Head of caudate nucleus (tissue), 42 donors: ENCODE data around the gene FUOM.

Source experiments
- DNase-seq, 42 donors: peaks; one replicate each; pipeline versions ENCODE4 v3.0.0 to v3.0.0-alpha.2; 2020 to 2021; ENCODE audit warnings: mixed read lengths in 7 of 42
- intact Hi-C: fragments of 100-400 bp; cut with DNase I; formaldehyde crosslinking; loops from one replicate; pipeline ENCODE4 v1.15.0; 2022

FUOM gene

GRCh38 chr10:133338080-133339071, 19.4 kb downstream of the FUOM start:
- DNase-seq = no peak
- intact Hi-C loops = no loop called here

GRCh38 chr10:133337370-133337725, 20.5 kb downstream of the FUOM start:
- DNase-seq = no peak
- intact Hi-C loops = no loop called here

- DNase-seq = peak; percentile 72 to 97 (median 90)
- intact Hi-C loops = no loop called here
These were observed 21.0 kb downstream of the FUOM start, which contains the start of gene CALY for GRCh38 chr10:133336577-133337369. Gene CALY, minus strand, starts transcription at chr10:133336896. Its CDS starts 7,907 bp downstream, at chr10:133328989.

- peak in 2 of 42 donors; percentile 25 to 27 for DNase-seq
- intact Hi-C loops = no loop called here
These were observed 21.7 kb downstream of the FUOM start for GRCh38 chr10:133336118-133336576.

GRCh38 chr10:133335246-133336117, 22.3 kb downstream of the FUOM start:
- intact Hi-C loops = no loop called here
- peak; percentile 47 to 93 (median 79) for DNase-seq

GRCh38 chr10:133334503-133335245, 23.1 kb downstream of the FUOM start:
- intact Hi-C loops = no loop called here
- DNase-seq = peak in 3 of 42 donors; percentile 34 to 48 (median 37)

GRCh38 chr10:133332936-133333699, 24.7 kb downstream of the FUOM start:
- intact Hi-C loops = no loop called here
- DNase-seq = no peak

GRCh38 chr10:133329491-133330202, 28.2 kb downstream of the FUOM start:
- intact Hi-C loops = no loop called here
- peak; percentile 81 to 96 (median 91) for DNase-seq

- DNase-seq = no peak
- intact Hi-C loops = no loop called here
These were observed 29.2 kb downstream of the FUOM start for GRCh38 chr10:133328358-133329343.

GRCh38 chr10:133327651-133328357, 30.0 kb downstream of the FUOM start:
- intact Hi-C loops = no loop called here
- no peak for DNase-seq

GRCh38 chr10:133326745-133327650, 30.8 kb downstream of the FUOM start:
- intact Hi-C loops = no loop called here
- no peak for DNase-seq

- no peak for DNase-seq
- intact Hi-C loops = no loop called here
These were observed 31.6 kb downstream of the FUOM start for GRCh38 chr10:133326223-133326551.

GRCh38 chr10:133325440-133326222, 32.2 kb downstream of the FUOM start:
- peak in 3 of 42 donors; percentile 23 to 32 (median 28) for DNase-seq
- intact Hi-C loops = no loop called here
